K562 (cell line): ENCODE data around the gene KRT81. TPM values are rescaled to one million over a fixed set of nuclear protein-coding genes. Genes with fewer than 3 reads are reported as not detected.

Source experiments
- ATAC-seq: fragments of 200-7000 bp; cut with Tn5 transposase; 3 replicates; pipeline ENCODE4 v1.9.1; 2020; ENCODE audit warnings: moderate library complexity
- BruUV-seq: library from RNA; stranded (reverse); fragments of 400-500 nt; replicated peaks from 2 replicates; lab custom pipeline; 2021; lab: Mats Ljungman, UMichigan
- CTCF ChIA-PET: fragments of 300-600 bp; formaldehyde crosslinking; extraction: SDS; loops from one replicate; lab custom pipeline; 2021; ENCODE audit warnings: low intra/inter-chr PET ratio; lab: Yijun Ruan, JAX
- POLR2A ChIA-PET: fragments of 300-600, 350-650 bp; sonication (Branson Sonifier 250); formaldehyde crosslinking; extraction: SDS; loops from one replicate; lab custom pipeline; 2021; ENCODE audit warnings: antibody characterized with exemption, inconsistent platforms; lab: Yijun Ruan, JAX
- DNase-seq, 4 experiments: peaks; one replicate each; pipeline versions ENCODE4 v3.0.0 to v3.0.0-alpha.2; 2011 to 2018; ENCODE audit warnings: low spot score in 3 of 4, mixed read lengths in 3 of 4; ENCODE audit errors: extremely low read depth in 1 of 4
- FAIRE-seq: peaks from 2 replicates; lab custom pipeline; 2011; peaks lifted over from hg19 to GRCh38; lab: Jason Lieb, UNC
- H2AFZ ChIP-seq: 2 replicates; pipeline ENCODE4 v1.6.0; 2011; ENCODE audit warnings: low read depth, low read length, control low read depth, inconsistent platforms
- H3K27ac ChIP-seq: fragments of 200-600 bp; 3 replicates; pipeline ENCODE4 v1.8.0; 2011; ENCODE audit warnings: low read depth, mild to moderate bottlenecking, control low read depth, inconsistent platforms, low read length, moderate library complexity, mixed read lengths; ENCODE audit errors: extremely low read depth
- H3K27me3 ChIP-seq, 2 experiments: fragments of 300-600 bp in 1 of 2; 2 replicates in 1 of 2; 3 replicates in 1 of 2; pipeline versions ENCODE4 v1.6.0 to v1.8.0; 2011; ENCODE audit warnings: inconsistent platforms in 2 of 2, low read length in 2 of 2, mild to moderate bottlenecking in 1 of 2, mixed read lengths in 1 of 2, moderate library complexity in 1 of 2; ENCODE audit not compliant: control insufficient read depth in 2 of 2, insufficient read depth in 2 of 2
- H3K36me3 ChIP-seq: fragments of 300-600 bp; 3 replicates; pipeline ENCODE4 v1.8.0; 2011; ENCODE audit warnings: mild to moderate bottlenecking, low read length, inconsistent platforms; ENCODE audit not compliant: control insufficient read depth, insufficient read depth
- H3K4me1 ChIP-seq, 2 experiments: fragments of 200-600 bp in 1 of 2; replicated peaks in 1 of 2; 2 replicates in 1 of 2; 3 replicates in 1 of 2; pipeline versions ENCODE4 v1.5.1 to v1.8.0; 2011; ENCODE audit warnings: inconsistent platforms in 2 of 2, low read length in 2 of 2, mild to moderate bottlenecking in 1 of 2, mixed read lengths in 1 of 2, moderate library complexity in 1 of 2; ENCODE audit not compliant: control insufficient read depth in 2 of 2, insufficient read depth in 2 of 2
- H3K4me2 ChIP-seq: 2 replicates; pipeline ENCODE4 v1.6.1; 2011; ENCODE audit warnings: low read length, control low read depth, inconsistent platforms, mixed read lengths; ENCODE audit not compliant: insufficient read depth
- H3K4me3 ChIP-seq: fragments of 200-600 bp; sonication (generic), shearing (Covaris generic); 2 replicates; pipeline ENCODE4 v1.5.1; 2016; ENCODE audit warnings: control low read depth, inconsistent platforms
- H3K79me2 ChIP-seq: fragments of 200-600 bp; 3 replicates; pipeline ENCODE4 v1.8.0; 2011; ENCODE audit warnings: low read length, inconsistent platforms; ENCODE audit not compliant: control insufficient read depth, insufficient read depth
- H3K9ac ChIP-seq, 2 experiments: 2 replicates each; pipeline versions ENCODE4 v1.6.0 to v1.6.1; 2011; ENCODE audit warnings: low read depth in 2 of 2, low read length in 2 of 2, control low read depth in 1 of 2, inconsistent platforms in 1 of 2, mild to moderate bottlenecking in 1 of 2, mixed read lengths in 1 of 2; ENCODE audit not compliant: insufficient read depth in 1 of 2
- H3K9me1 ChIP-seq: one replicate; pipeline ENCODE4 v1.6.0; 2011; ENCODE audit warnings: inconsistent platforms, mild to moderate bottlenecking, low read length, moderate library complexity; ENCODE audit not compliant: control insufficient read depth, insufficient read depth
- H3K9me3 ChIP-seq: replicated peaks from 2 replicates; pipeline ENCODE4 v1.5.1; 2011; ENCODE audit warnings: low read depth, low read length, inconsistent platforms; ENCODE audit not compliant: control insufficient read depth, insufficient read depth
- H4K20me1 ChIP-seq: replicated peaks from 2 replicates; pipeline ENCODE4 v1.6.1; 2011; ENCODE audit warnings: low read length, inconsistent platforms, mixed read lengths; ENCODE audit not compliant: control insufficient read depth, insufficient read depth
- BHLHE40 ChIP-seq: IDR thresholded peaks from 2 replicates; pipeline ENCODE4 v1.6.1; 2011; ENCODE audit warnings: low read length, improper control_type of control experiment
- CBFA2T3 ChIP-seq: fragments of 450-650 bp; IDR thresholded peaks from 2 replicates; pipeline ENCODE4 v1.6.1; 2017
- DDX20 ChIP-seq: fragments of 450-650 bp; IDR thresholded peaks from 2 replicates; pipeline ENCODE4 v1.6.1; 2016; ENCODE audit warnings: missing genetic modification characterization, low read depth, mild to moderate bottlenecking, missing compliant biosample characterization, moderate library complexity
- E2F5 ChIP-seq: sonication (generic); formaldehyde crosslinking; IDR thresholded peaks from 2 replicates; pipeline ENCODE4 v1.8.0; 2022; ENCODE audit warnings: mild to moderate bottlenecking, missing genetic modification reagents
- EWSR1 ChIP-seq: fragments of 450-650 bp; IDR thresholded peaks from 2 replicates; pipeline ENCODE4 v1.6.1; 2018; ENCODE audit warnings: borderline replicate concordance, mild to moderate bottlenecking, low read depth, moderate library complexity; ENCODE audit not compliant: partially characterized antibody
- FIP1L1 ChIP-seq: fragments of 200-400 bp; formaldehyde crosslinking; IDR thresholded peaks from 2 replicates; pipeline ENCODE4 v1.6.1; 2018; ENCODE audit warnings: mild to moderate bottlenecking, low read depth, low read length; ENCODE audit not compliant: poor library complexity, severe bottlenecking
- HDAC3 ChIP-seq: fragments of 450-650 bp; IDR thresholded peaks from 2 replicates; pipeline ENCODE4 v1.6.1; 2018; ENCODE audit warnings: borderline replicate concordance, mild to moderate bottlenecking, moderate library complexity; ENCODE audit not compliant: partially characterized antibody
- KAT7 ChIP-seq: sonication (generic); formaldehyde crosslinking; IDR thresholded peaks from 2 replicates; pipeline ENCODE4 v1.8.0; 2022; ENCODE audit warnings: missing genetic modification reagents, mild to moderate bottlenecking, borderline replicate concordance
- KAT8 ChIP-seq: fragments of 450-650 bp; IDR thresholded peaks from 2 replicates; pipeline ENCODE4 v1.6.1; 2016; ENCODE audit warnings: low read depth, mild to moderate bottlenecking
- MTA3 ChIP-seq: fragments of 450-650 bp; formaldehyde crosslinking; IDR thresholded peaks from 2 replicates; pipeline ENCODE4 v1.6.1; 2017; ENCODE audit warnings: mild to moderate bottlenecking, borderline replicate concordance
- NCOA4 ChIP-seq: fragments of 450-650 bp; IDR thresholded peaks from 2 replicates; pipeline ENCODE4 v1.6.1; 2018; ENCODE audit warnings: mild to moderate bottlenecking; ENCODE audit not compliant: partially characterized antibody
- TAF15 ChIP-seq: fragments of 200-400 bp; formaldehyde crosslinking; IDR thresholded peaks from 2 replicates; pipeline ENCODE4 v1.6.1; 2017; ENCODE audit warnings: mild to moderate bottlenecking, low read depth, low read length, moderate library complexity
- U2AF1 ChIP-seq: fragments of 200-400 bp; formaldehyde crosslinking; optimal IDR thresholded peaks from 2 replicates; pipeline ENCODE3; 2017; ENCODE audit warnings: mild to moderate bottlenecking, low read depth, low read length, moderate library complexity
- ZBED1 ChIP-seq: IDR thresholded peaks from 2 replicates; pipeline ENCODE4 v1.6.1; 2014
- ZNF277 ChIP-seq: fragments of 250-450 bp; sonication (Bioruptor Pico); IDR thresholded peaks from 2 replicates; pipeline ENCODE4 v1.8.0; 2022; ENCODE audit warnings: inconsistent platforms, mild to moderate bottlenecking, moderate library complexity, borderline replicate concordance
- ZNF354B ChIP-seq: fragments of 250-450 bp; sonication (Bioruptor Pico); IDR thresholded peaks from 2 replicates; pipeline ENCODE4 v1.4.0; 2020
- ZNF644 ChIP-seq: fragments of 200-800 bp; sonication (Bioruptor generic); IDR thresholded peaks from 2 replicates; pipeline ENCODE4 v1.6.1; 2016; ENCODE audit warnings: low read depth, missing genetic modification characterization, missing compliant biosample characterization
- WGBS: fragments of 100-300 bp; shearing (Covaris generic); methylation state at CpG from one replicate; pipeline ENCODE4 v1.1.6; 2016; ENCODE audit warnings: low coverage, mixed read lengths; ENCODE audit not compliant: insufficient coverage; ENCODE audit errors: missing lambda C conversion rate; 5-methylcytosine and 5-hydroxymethylcytosine counted together
- in situ Hi-C: fragments of 300-500 bp; cut with MboI; formaldehyde crosslinking; loops from 4 replicates; pipeline ENCODE4 v1.15.0; 2018; ENCODE audit warnings: inconsistent platforms, mixed read lengths
- intact Hi-C: fragments of 100-400 bp; cut with micrococcal nuclease; formaldehyde crosslinking; loops from 2 replicates; pipeline ENCODE4 v1.14.2; 2022
- polyA plus RNA-seq, 8 experiments: library from polyadenylated mRNA; depleted of rRNA in 4 of 8; stranded (reverse) in 5 of 8; unstranded in 3 of 8; fragments of >200 nt; fragmentation: Nextera tagmentation in 2 of 8; fragmentation: Illumina TruSeq in 1 of 8; extraction: Ambion mirVana in 2 of 8; extraction: Trizol in 1 of 8; gene quantifications; 2 replicates each; pipeline versions ENCODE4 v1.2.1 to v1.2.3, GENCODE V29; 2011 to 2014; ENCODE audit warnings: inconsistent platforms in 1 of 8, missing spikeins in 1 of 8
- total RNA-seq, 7 experiments: library from RNA; depleted of rRNA in 6 of 7; stranded (reverse); fragments of >200 nt in 6 of 7; fragmentation: Illumina TruSeq in 2 of 7; extraction: Trizol in 2 of 7; gene quantifications; 2 replicates each; pipeline versions ENCODE4 v1.2.1 to v1.2.3, GENCODE V29; 2011 to 2021; ENCODE audit warnings: low replicate concordance in 1 of 7
- TF ChIP-seq, protein P1 (sequence below): sonication (generic); IDR thresholded peaks from 2 replicates; pipeline ENCODE4 v1.6.1; 2016

The KRT81 gene
- total and polyA plus RNA-seq, 9 of the 15 experiments (the other 6 are each of a cell fraction or from before 2014, with no cell fraction given): 0.27 TPM; not detected in 8

GRCh38 chr12:52324153-52324444 lies 32.8 kb upstream of the KRT81 start (continued):
- TF ChIP-seq, protein P1, sequence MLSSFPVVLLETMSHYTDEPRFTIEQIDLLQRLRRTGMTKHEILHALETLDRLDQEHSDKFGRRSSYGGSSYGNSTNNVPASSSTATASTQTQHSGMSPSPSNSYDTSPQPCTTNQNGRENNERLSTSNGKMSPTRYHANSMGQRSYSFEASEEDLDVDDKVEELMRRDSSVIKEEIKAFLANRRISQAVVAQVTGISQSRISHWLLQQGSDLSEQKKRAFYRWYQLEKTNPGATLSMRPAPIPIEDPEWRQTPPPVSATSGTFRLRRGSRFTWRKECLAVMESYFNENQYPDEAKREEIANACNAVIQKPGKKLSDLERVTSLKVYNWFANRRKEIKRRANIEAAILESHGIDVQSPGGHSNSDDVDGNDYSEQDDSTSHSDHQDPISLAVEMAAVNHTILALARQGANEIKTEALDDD: no peak
- TF ChIP-seq NCOA4: no peak
- TF ChIP-seq, all 486 proteins: peak for 0

DNA sequence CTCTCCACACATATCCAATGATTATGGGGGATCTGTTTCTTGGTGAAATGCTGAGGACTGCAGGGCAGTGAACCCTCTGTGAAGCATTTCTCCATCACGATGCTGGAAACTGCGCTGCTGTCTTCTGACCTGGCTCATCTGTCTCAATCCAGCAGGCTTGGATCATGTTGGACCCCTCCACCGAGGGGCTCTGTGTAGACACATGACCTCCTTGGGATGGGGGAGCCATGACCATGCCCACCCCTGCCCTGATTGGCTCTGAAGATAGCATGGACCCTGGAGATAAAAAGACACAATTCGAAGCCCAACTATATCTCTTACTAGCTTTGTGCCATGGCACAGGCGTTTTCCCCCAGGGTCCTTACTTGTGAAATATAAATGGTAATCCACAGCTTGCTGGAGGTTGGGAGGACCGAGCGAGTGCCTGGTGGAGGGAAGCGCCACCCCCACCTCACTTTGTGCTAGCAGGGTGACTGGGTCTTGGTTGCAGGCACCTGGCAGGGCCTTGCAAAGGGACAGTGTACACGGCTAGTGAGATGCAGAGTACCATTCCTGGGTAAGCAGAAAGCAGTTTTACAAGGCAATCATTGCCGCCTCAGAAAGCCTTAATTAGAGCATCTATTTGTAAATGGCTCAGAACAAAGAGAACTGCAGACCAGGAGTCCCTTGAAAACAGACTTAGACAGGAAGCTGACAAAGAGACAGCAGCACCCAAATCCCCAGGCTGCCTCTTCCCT lies 32.2 kb upstream of the KRT81 start:
- Histone ChIP-seq H2AFZ (no peak overlapping the region), H3K9me1 (no peaks in the 10 kb centered on the region), H4K20me1 (peaks cover 4% of the 10 kb centered on the region; the same call in 1 of the 2 replicates), H3K4me3 (no peak overlapping the region), H3K79me2 (no peaks in the 10 kb centered on the region), H3K9me3 (no peaks in the 10 kb centered on the region), H3K9ac (no peak overlapping the region), H3K4me2 (no peak overlapping the region), H3K4me1 (no peaks in the 10 kb centered on the region), H3K27me3 (peaks cover 14 to 60% of the 10 kb centered on the region in 2 experiments; a peak in 4 of 5 replicates), H3K36me3 (no peaks in the 10 kb centered on the region), H3K27ac (no peak overlapping the region)
- under 1% methylated on average over 10 of the region's 10 CpGs for WGBS
- ChIA-PET CTCF (no interaction called here), POLR2A (no interaction called here)
- FAIRE-seq (no peak), DNase-seq (no peak), ATAC-seq (no peak)
- in situ Hi-C loops: no loop called here
- intact Hi-C loops: no loop called here
- no TSS peak for BruUV-seq
- TF ChIP-seq ZNF354B (CRISPR knock-in tag): no peak
- TF ChIP-seq TAF15: no peak
- TF ChIP-seq FIP1L1: no peak
- no peak for TF ChIP-seq BHLHE40
- no peak for TF ChIP-seq MTA3
- TF ChIP-seq DDX20: no peak
- TF ChIP-seq HDAC3: no peak
- no peak for TF ChIP-seq ZNF277 (CRISPR knock-in tag)
- no peak for TF ChIP-seq U2AF1
- TF ChIP-seq E2F5 (CRISPR knock-in tag): no peak
- TF ChIP-seq ZNF644 (tag): no peak
- TF ChIP-seq KAT8: no peak
- no peak for TF ChIP-seq EWSR1
- no peak for TF ChIP-seq CBFA2T3
- TF ChIP-seq ZBED1: no peak
- no peak for TF ChIP-seq KAT7 (CRISPR knock-in tag)
